ENCODE data around the gene PKN1. TPM values are rescaled to one million over a fixed set of nuclear protein-coding genes. Genes with fewer than 3 reads are reported as not detected.

PKN1 gene
- total RNA-seq, 1 donor from 2014 or later, result 147 TPM

DNA sequence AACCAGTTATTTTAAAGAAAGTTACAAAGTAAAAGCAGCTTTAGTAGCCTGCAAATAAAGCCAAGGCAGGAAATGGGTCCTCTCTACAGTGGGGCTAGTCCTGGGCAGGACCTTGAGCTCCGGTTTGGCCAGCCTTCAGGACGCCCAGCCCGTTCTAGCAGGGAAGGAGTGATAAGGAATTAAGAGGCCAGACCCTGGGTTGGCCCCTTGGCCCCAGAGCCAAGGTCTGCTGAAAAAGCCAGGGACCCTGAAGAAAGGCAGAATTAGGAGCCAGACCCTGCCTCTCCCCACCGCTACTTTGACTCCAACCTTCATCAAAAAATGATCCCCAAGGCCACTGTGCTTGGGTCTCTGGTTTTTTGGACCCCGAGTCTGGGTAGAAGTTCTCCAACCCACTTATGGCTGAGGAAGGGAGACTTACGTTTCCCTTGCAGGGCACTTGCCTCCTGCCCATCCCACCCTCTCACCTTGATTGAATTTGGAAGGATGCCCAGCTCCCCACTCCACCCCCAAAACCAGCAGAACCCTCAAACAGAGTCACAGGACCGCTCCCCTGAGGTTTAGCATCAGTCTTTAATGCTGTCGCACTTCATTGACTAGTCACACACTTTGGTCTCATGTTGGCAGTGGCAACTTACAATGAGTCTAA, 81.2 kb downstream of the PKN1 start:
- intact Hi-C loops (cut with DNase I), result no loop called here
- DNase-seq (no peak), ATAC-seq (no peak)
- peak overlapping the region; percentile 32 for H3K27ac ChIP-seq
- H3K9me3 ChIP-seq, result no peaks in the 10 kb centered on the region
- no peak overlapping the region for H3K4me3 ChIP-seq
- H3K36me3 ChIP-seq, result peaks cover 38% of the 10 kb centered on the region
- H3K27me3 ChIP-seq (ENCODE audit: low read depth), result no peaks in the 10 kb centered on the region
- TF ChIP-seq, protein P1, sequence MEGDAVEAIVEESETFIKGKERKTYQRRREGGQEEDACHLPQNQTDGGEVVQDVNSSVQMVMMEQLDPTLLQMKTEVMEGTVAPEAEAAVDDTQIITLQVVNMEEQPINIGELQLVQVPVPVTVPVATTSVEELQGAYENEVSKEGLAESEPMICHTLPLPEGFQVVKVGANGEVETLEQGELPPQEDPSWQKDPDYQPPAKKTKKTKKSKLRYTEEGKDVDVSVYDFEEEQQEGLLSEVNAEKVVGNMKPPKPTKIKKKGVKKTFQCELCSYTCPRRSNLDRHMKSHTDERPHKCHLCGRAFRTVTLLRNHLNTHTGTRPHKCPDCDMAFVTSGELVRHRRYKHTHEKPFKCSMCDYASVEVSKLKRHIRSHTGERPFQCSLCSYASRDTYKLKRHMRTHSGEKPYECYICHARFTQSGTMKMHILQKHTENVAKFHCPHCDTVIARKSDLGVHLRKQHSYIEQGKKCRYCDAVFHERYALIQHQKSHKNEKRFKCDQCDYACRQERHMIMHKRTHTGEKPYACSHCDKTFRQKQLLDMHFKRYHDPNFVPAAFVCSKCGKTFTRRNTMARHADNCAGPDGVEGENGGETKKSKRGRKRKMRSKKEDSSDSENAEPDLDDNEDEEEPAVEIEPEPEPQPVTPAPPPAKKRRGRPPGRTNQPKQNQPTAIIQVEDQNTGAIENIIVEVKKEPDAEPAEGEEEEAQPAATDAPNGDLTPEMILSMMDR (IDR thresholded peaks at IDR 0.05), result no peak
- H3K4me1 ChIP-seq, result peaks cover 67% of the 10 kb centered on the region

DNA sequence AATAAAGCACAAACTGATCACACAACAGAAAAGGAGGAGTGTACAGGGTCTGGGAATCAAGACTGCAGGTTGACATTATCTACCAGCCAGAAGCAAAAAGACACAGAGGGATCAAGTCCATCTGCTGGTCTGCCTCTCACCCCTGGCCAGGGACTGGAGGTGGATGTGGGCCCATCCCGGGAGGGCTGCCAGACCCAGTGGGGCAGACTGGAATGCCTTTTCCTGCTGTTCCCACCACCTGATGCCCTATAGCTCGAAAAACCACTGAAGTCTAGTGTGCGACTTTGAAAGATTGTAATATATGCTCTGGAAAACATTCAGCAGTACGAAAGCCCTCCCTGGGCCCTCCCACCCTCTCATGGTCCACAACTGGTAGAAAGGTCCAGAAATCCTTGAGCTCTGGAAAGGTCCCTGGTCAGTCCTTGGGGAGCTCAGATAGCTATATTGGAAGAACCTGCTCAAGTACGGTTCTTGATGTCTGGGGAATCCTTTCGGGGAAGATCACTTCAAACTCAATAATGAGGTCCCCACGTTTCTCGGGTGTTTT, 82.5 kb downstream of the PKN1 start:
- peak overlapping the region; percentile 99 for H3K27ac ChIP-seq
- peak overlapping the region; percentile 97 for H3K4me3 ChIP-seq
- DNase-seq, result no peak
- H3K27me3 ChIP-seq (ENCODE audit: low read depth), result no peaks in the 10 kb centered on the region
- peaks cover 62% of the 10 kb centered on the region for H3K4me1 ChIP-seq
- ATAC-seq, result no peak
- H3K36me3 ChIP-seq, result peaks cover 38% of the 10 kb centered on the region
- no peaks in the 10 kb centered on the region for H3K9me3 ChIP-seq
- intact Hi-C loops (cut with DNase I), result no loop called here
- TF ChIP-seq, protein P1 (IDR thresholded peaks at IDR 0.05), result no peak

DNA sequence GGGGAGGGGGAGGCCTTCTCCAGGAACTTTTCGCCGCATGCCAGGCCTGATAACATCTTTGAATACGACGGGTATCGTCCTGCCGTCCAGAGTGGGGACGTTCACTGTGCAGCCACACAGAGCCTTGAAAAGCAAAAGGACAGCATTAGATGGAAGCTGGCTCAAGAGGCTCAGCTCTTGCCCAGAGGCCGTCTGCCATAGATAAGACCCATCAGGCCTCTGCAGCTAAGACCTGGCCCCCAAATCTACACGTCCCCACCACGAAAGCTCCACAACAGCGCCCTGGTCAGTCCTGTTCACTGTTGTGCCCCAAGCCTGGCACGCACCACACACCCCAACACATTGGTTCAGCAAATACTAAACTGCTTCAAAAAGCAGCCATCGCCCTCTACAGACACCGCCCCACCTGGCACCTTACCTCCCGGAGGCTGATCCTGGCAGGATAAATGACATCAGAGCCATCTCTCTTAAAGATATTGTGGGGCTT, 83.0 kb downstream of the PKN1 start:
- Histone ChIP-seq H3K9me3 (no peaks in the 10 kb centered on the region), H3K27me3 (ENCODE audit: low read depth) (no peaks in the 10 kb centered on the region), H3K4me3 (peak overlapping the region; percentile 97), H3K36me3 (peaks cover 38% of the 10 kb centered on the region), H3K4me1 (peaks cover 57% of the 10 kb centered on the region), H3K27ac (peak overlapping the region; percentile 99)
- DNase-seq, result no peak
- TF ChIP-seq, protein P1 (IDR thresholded peaks at IDR 0.05), result no peak
- intact Hi-C loops (cut with DNase I), result no loop called here
- no peak for ATAC-seq

DNA sequence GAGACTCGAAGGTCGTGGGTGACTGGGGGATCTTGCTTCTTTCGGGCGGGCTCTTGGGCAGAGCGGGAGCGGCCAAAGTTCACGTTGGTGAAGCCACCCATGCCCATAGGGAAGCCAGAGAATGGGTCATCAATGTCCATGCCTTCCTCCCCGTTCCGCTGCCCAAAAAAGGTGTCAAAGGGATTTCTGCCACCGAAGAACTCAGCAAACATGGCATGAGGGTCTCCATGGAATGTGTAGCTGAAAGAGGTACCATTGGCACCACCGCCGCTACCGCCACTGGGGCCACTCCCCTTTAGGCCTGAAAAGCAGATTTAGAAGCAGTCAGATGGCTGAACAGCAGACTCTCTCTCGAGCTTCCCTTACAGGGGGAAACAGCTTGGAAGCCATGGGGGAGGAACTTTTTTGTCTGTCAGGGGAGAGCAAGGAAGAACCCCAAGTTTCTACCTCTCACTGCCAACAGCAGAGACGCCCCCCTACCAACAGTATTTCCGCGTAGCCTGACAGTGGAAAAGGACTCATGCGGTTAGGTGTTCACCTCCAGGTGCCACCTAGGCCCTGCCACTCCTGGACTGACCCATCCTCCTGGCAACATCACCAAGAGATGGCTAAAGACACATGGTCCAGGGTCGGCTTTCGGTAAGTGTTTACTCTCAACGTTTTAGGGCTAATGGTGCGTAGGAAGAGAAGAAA, 83.8 kb downstream of the PKN1 start:
- H3K4me1 ChIP-seq, result peaks cover 52% of the 10 kb centered on the region
- intact Hi-C loops (cut with DNase I), result no loop called here
- no peaks in the 10 kb centered on the region for H3K27me3 ChIP-seq (ENCODE audit: low read depth)
- peak overlapping the region; percentile 99 for H3K27ac ChIP-seq
- no peak for ATAC-seq
- peaks cover 38% of the 10 kb centered on the region for H3K36me3 ChIP-seq
- no peaks in the 10 kb centered on the region for H3K9me3 ChIP-seq
- peak overlapping the region; percentile 97 for H3K4me3 ChIP-seq
- DNase-seq, result no peak
- TF ChIP-seq, protein P1 (IDR thresholded peaks at IDR 0.05), result no peak

DNA sequence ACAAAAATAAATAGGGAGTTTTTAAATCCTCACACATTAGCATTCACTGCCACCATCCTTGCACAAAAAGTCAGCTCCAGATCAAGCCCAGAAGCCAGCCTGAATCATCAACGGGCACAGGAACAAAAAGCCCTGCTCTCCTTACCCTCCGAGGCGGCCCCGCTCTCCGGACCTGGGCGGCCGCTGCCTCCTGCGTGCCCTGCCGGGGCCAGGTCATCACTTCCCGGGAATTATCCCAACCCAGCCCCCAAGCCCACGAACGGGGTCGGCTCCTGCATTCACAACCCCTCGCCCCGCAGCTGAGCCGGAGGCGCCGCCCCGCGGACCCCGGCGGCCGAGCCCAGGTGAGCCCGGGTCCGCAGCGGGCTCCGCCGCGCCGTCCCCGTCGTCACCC, 84.3 kb downstream of the PKN1 start:
- H3K4me3 ChIP-seq, result peak overlapping the region; percentile 97
- intact Hi-C loops (cut with DNase I), result no loop called here
- no peaks in the 10 kb centered on the region for H3K9me3 ChIP-seq
- ATAC-seq (peak in 1 of 2 donors; percentile 1), DNase-seq (no peak)
- peak overlapping the region; percentile 99 for H3K27ac ChIP-seq
- H3K4me1 ChIP-seq, result peaks cover 52% of the 10 kb centered on the region
- TF ChIP-seq, protein P1 (IDR thresholded peaks at IDR 0.05), result no peak
- H3K36me3 ChIP-seq, result peaks cover 38% of the 10 kb centered on the region
- H3K27me3 ChIP-seq (ENCODE audit: low read depth), result no peaks in the 10 kb centered on the region
